Right ventricle myocardium superior (tissue), 1 donor: Measurements from ENCODE around the gene TROAP. TPM values are rescaled to one million over a fixed set of nuclear protein-coding genes. Genes with fewer than 3 reads are reported as not detected.
"Not testable (repeated sequence)": the region's sequence is repeated elsewhere in the genome, so short reads cannot be mapped to it uniquely, and the experiment has no call there.

Experiments
- ATAC-seq: fragments of 200-7000 bp; cut with Tn5 transposase; one replicate; pipeline ENCODE4 v1.9.1; 2020; ENCODE audit warnings: mild to moderate bottlenecking; ENCODE audit not compliant: poor library complexity
- DNase-seq: peaks from one replicate; pipeline ENCODE4 v3.0.0-alpha.2; 2020
- intact Hi-C: fragments of 100-400 bp; cut with DNase I; formaldehyde crosslinking; loops from one replicate; pipeline ENCODE4 v1.11.2; 2022
- total RNA-seq: library from RNA; stranded (reverse); fragmentation: NEBNext Ultra II Directional; extraction: Animal tissue kit (Norgen Biotek cat#: 25700); gene quantifications from one replicate; pipeline ENCODE4 v1.2.1, GENCODE V29; 2021
- donor health status: DM: no; HTN: yes; CAD: no; lungs with severe emphysema.

The TROAP gene
- total RNA-seq, 1 donor from 2014 or later, result 0.67 TPM

DNA sequence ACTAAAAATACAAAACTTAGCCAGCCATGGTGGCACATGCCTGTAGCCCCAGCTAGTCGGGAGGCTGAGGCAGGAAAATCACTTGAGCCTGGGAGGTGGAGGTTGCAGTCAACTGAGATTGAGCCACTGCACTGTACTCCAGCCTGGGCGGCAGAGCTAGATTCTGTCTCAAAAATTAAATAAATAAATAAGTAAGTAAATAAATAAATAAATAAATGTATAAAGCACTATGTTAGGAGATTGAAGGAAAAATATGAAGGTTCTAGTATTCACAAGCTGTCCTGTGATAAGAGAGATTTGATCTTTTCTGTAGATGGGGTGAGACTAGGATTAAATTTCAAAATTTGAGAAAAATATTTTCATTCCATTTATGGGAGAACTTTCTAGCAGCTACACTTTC is 29.3 kb downstream of the TROAP start:
- intact Hi-C loops, result no loop called here
- ATAC-seq, result no peak
- no peak for DNase-seq

DNA sequence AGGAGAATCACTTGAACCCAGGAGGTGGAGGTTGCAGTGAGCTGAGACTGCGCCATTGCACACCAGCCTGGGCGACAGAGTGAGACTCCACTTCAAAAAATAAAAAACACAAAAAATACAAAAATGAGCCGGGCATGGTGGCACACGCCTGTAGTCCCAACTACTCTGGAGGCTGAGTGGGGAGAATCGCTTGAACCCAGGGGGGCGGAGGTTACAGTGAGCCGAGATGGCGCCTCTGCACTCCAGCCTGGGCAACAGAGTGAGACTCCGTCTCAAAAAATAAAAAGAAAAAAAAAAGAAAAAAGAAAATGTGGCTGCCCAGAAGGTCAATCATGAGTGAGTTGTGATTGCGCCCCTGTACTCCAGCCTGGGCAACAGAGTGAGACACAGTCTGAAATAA is 32.9 kb downstream of the TROAP start:
- ATAC-seq, result no peak
- intact Hi-C loops, result no loop called here
- DNase-seq, result no peak

DNA sequence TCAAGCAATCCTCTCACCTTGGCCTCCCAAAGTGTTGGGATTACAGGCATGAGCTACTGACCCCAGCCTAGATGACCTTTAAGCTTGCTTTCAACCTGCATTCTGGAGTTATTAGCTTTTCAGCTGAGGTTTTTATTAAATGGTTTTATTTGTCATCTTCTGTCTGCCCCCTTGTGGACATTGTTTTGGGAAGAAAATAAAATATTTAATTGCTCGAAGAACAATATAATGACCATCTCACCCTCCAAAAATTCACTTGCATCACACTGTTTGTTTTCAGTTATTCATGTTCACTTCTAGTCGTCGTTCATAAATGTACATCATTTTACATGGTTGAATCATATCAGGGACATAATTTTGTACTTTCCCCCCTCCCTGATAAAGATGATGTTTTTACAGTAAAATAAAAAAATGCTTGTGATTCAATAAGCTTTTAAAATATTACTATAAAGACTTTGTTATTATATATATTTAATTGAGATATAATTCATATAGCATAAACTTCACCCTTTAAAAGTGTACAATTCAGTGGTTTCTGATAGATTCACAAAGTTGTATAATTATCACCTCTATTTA is 34.1 kb downstream of the TROAP start:
- intact Hi-C loops, result no loop called here
- DNase-seq (no peak), ATAC-seq (no peak)

DNA sequence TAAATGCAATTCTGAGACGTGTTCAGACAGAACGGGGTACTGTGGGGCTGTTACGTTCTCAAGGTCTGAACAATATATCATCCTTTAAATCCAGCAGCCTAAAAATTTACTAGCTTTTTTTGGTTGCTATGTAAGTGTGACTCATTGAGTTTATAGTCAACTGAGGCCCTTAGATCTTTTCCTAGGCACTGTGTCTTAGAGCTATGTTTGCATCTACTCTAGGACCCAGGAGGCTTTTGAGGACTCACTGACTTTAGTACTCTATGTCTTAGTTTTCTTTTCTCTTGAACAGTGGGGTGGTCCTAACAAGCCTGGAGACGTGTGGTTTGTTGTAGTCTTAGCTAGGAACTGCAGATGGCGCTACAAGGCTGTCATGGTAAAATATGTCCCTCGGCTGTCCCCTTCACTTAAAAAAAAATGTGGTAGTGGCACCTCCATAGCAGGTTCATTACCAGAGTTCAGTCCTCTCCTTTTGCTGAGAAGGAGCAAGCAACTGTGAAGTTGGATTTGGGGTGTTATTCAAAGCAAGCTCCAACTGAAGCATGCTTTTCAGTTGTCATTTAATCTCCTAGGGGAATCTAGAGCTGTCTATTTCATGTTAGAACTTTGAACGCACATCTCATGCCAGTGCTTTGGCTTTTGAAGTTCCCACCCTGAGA is 35.6 kb downstream of the TROAP start:
- ATAC-seq (peak; percentile 92), DNase-seq (no peak)
- intact Hi-C loops, result loop anchor here (2.0 kb wide), 1 partner anchor 154 kb away; no protein-coding TSS in a partner anchor

DNA sequence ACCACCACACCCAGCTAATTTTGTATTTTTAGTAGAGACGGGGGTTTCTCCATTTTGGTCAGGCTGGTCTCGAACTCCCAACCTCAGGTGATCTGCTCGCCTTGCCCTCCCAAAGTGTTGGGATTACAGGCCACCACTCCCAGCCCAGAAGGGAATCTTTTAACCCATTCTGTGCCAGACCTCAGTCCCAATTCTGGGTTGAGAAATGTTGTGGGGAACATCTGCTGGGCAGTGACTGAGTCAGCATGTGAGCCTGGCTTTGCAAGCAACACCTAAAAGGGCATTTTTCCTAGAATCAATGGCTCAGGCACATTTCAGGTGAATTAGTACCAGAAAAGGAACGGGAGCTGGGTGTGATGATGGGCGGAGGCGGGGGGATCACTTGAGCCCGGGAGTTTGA is 36.6 kb downstream of the TROAP start:
- ATAC-seq (no peak), DNase-seq (no peak)
- intact Hi-C loops, result loop anchor here (2.0 kb wide), 1 partner anchor 153 kb away; no protein-coding TSS in a partner anchor

GRCh38 chr12:49362077-49362476 is 39.0 kb downstream of the TROAP start:
- ATAC-seq (no peak), DNase-seq (no peak)
- intact Hi-C loops, result no loop called here

GRCh38 chr12:49364989-49365388 is 41.9 kb downstream of the TROAP start:
- intact Hi-C loops, result no loop called here
- ATAC-seq, result no peak
- DNase-seq, result no peak

DNA sequence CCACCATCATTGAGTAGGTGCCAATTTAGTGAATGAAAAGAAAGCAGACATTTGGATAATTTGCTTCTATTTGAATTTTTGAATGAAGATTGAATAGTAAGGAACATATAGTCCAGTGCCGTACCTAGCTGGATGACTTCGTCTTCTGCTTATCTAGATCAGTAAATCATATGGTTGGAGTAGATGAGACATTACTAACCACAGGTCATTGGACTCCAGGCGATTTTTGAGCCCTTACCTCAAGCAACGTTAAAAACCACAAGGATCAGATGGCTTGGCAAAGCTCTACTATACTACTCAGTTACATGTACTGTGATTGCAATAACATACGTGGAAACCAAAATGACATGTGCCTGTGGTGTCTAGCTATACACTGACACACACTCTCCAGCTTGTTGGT is 42.5 kb downstream of the TROAP start:
- intact Hi-C loops, result no loop called here
- DNase-seq (no peak), ATAC-seq (no peak)

DNA sequence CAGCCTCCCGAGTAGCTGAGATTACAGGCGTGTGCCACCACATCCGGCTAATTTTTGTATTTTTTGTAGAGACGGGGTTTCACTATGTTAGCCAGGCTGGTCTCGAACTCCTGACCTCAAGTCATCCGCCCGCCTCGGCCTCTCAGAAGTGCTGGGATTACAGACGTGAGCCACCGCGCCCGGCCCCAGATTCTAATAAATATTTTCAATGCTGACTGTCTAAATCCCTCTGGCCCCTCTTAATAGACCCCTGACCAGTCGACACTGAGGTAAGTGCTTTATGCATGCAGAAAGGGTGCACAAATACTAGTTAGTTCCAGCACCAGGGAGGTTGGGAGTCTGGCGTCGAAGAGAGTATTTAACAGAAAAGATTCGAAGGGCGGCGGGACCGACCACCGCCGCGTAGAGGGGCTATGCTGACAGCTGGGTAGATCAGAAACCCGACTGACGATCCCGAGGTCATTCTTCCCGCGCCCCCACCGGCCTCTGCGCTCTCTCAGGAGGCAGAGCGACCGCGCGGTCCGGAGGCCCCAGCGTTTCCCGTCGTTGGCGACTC is 43.1 kb downstream of the TROAP start:
- no peak for ATAC-seq
- DNase-seq, result no peak
- intact Hi-C loops, result no loop called here

- intact Hi-C loops, result no loop called here
- ATAC-seq (peak; percentile 96), DNase-seq (peak; percentile 93)
These were observed 43.8 kb downstream of the TROAP start for GRCh38 chr12:49366652-49367380.

DNA sequence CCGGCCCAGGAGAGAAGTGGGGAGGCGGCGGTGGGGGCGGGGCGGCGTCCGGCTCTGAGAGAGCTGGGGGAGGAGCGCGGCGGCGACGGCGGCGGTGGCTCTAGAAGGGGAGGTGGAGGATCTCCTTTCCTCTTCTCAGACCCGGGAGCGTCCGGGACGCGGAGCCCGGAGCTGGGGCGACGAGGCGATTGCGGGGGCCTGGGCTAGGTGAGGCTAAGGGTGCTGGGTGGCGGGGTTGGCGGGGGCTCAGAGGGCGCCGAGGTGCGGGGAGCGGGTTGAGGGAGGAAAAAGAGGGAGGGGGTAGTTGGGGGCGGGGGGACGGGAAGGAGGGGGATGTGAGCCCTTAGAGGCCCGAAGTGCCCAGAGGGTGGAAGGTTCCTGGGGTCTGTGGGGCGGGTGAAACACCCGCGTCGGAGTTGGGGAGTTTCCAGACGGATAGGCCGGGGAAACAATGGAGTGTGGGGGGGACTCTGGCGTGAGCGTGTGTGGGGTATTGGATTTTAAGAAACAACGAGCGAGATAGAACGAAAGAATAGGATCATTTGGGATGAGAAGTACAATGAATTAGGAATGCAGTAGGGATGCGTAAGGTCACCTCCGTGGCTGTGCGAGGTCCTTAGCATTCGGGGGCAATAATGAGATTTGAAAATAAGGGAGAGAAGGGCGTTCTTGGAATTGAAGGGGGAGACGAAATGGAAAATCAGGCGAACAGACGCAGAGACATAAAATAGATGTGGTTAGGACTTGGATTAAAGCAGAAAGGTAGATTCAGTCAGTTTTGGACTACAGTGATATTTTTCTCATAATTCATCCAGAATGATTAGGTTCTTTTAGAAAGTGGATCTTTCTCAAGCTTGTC is 44.6 kb downstream of the TROAP start, which contains the start of gene SPATS2:
TSS of gene SPATS2 (plus strand) at position 82 of the 859 bp plus-strand sequence. CDS start 93,551 bp downstream, outside the sequence.
- intact Hi-C loops, result no loop called here
- peak; percentile 97 for DNase-seq
- no peak for ATAC-seq

- DNase-seq (no peak), ATAC-seq (no peak)
- intact Hi-C loops, result no loop called here
These were observed 45.2 kb downstream of the TROAP start for GRCh38 chr12:49368240-49368600.

- intact Hi-C loops, result no loop called here
- DNase-seq (no peak), ATAC-seq (no peak)
These were observed 46.5 kb downstream of the TROAP start for GRCh38 chr12:49369411-49370145.

DNA sequence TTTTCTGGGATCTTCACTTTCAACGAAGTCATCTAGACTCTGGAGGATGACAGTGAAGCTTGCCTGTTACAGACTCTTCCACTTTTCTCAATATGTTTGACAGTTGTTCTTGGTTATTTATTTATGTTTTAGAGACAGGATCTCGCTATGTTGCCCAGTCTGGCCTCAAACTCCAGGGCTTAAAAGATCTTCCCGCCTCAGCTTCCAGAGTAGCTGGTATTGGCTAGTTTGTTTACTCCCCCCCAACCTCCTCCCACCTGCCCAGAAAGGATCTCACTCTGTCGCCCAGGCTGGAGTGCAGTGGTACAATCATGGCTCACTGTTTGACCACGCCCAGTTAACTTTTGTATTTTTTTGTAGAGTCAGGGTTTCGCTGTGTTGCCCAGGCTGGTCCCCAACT is 47.5 kb downstream of the TROAP start:
- intact Hi-C loops, result no loop called here
- DNase-seq (no peak), ATAC-seq (no peak)

DNA sequence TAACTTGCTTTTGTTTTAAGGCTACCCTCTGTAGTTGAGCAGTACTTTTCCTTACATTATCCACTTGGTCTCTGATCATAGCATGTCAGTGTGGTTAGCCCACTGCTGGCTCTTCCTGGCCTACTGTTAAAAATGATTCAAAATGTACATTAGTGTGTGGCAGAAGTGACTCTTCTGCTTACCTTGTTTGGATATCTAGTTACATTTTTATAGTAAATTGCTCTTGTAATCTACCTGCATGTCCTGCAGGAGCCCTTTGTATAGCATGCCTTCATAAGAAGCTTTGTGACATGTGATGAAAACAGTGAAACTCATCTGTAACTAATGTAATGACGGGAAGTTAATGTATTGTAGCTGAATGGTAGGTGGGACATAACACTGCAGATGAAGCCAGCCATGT is 52.4 kb downstream of the TROAP start:
- ATAC-seq, result no peak
- intact Hi-C loops, result no loop called here
- DNase-seq, result no peak

GRCh38 chr12:49377386-49377785 is 54.3 kb downstream of the TROAP start:
- intact Hi-C loops, result no loop called here
- no peak for DNase-seq

GRCh38 chr12:49380184-49380583 is 57.1 kb downstream of the TROAP start:
- DNase-seq, ATAC-seq, intact Hi-C loops: not testable (repeated sequence)

More at GRCh38 chr12:49377386-49377785, 54.3 kb downstream of the TROAP start:
- ATAC-seq, result no peak
